Right kidney (tissue), 1 donor: ENCODE results near the gene ESYT2.

ENCODE experiments used
- DNase-seq: peaks from one replicate; pipeline ENCODE4 v3.0.0-alpha.2; 2016

The ESYT2 gene

DNA sequence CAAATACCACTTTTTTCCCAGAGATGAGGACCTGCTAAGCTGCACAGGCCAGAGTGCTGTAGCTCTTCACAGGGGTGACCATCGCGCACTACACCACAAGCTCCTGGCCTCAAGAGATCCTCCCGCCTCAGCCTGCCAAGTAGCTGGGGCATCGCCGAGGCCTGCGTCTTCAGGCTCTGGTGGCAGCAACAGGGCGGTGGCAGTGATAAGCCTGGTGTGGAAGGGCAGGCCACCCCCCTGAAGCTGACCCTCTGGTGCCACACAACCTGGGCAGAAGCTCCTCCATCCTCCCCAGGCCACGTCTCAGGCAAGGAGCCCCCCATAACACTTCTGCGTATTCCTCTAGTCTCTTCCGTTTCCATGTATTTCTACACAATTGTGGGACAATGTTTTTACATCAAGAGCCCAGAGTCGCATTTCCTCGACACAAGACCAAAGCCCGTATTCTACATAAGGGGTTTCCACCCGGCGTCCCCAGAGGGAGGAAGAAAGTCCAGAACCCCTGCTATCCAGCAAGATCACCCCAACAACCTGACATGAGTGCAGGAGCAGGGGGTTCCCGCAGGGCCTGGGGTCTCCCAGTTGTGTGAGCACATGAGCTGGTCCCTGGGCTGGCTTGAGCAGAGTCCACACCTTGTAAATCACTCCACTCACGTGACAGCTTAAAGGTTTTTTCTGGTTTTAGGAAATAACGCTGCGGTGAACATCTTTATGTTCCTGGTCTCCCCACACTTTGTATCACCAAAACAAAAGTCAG, 87.1 kb downstream of the ESYT2 start:
- no peak for DNase-seq

DNA sequence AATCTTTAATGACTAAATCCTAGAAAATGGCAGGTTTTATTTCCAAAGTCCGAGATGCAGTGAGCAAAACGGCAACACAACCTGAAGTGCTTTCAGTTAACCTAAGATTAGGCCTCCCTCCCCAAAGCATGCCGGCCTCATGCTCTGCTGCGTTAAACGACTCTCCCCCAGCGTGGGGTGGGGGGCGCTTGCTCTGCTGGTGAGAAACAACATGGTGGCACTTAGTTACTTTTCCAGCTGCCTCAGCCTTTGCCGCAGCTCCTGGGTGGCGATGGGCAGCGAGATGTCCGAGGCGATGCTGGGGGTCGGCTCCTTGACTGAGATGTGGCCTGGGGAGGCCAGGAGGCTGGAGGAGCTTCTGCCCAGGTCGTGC, 88.0 kb downstream of the ESYT2 start:
- DNase-seq = no peak

DNA sequence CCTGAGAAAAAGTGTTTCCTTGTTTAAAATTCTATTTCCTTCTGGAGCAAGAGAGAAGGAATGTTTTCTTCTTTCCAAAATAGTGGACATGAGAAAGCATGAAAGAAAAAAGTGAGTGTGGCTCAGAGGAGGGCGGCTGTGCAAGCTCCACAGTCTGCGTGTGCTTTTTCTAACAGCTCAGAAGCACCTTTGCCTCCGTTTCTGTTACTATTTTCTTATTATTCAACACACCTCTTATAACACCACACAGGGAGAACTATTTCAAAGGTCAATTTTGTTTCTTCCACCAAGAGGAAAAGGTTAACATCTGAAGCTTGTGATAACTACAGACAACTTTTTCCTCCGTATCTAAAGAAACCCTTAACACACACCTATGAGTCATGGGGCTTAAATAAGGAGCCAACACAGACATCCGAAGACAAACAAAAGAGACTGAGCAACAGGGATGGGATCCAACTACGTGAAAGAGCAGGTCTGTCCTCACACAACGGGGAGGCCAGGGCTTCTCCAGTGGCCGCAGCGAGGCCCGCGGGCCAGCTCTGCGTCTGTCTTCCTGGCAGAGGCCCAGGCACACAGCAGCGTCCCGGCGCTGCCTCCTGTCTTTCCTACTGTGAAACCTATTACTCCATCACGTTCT, 88.5 kb downstream of the ESYT2 start:
- no peak for DNase-seq

DNA sequence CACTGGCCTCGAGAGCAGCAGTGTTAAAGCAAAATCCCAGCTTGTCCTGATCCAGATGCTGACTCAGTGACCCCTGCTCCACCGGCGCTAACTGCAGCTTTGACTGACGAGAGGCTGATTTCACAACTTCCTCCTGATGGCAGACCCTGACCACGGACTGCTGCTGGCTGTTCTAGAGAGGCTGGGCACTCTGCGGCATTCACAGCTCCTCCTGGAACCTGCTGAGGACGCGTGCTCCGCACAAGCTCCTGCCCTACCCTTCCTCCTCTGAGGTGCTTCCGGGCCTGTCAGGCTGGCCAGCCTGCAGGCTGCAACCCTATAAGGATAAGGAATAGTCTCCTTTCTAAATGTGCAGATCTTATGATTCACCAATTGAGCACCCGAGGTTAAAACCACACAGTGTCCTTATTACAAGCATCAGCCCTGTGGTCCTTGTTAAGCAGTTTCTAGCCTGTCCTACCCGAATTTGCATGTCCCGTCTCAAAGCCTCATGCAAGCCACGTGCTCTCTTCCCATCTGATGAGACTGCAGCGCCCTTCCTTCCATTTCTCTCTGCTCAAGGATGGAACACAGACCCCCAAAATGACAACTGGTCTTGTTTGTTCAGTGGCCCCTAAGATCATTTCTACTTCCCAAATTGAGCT, 89.2 kb downstream of the ESYT2 start:
- DNase-seq = no peak

DNA sequence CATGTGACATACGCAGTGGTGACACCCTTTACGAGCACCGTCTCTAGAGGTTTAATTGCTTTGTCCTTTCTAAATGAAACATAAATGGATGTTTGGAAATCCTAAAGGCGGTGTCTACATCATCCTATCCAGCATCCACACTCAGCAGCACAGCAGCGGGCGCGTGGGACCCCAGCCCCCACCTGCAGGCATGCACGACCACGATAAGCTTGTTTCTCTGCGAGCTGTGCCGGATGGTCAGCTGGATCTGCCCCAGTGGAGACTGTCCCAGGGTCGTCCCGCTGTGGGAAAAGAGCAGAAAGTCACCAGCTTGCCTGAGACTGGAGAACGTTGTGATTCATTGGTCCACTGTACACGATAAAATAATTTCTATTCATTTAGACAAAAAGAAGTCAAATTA, 90.5 kb downstream of the ESYT2 start:
- no peak for DNase-seq

DNA sequence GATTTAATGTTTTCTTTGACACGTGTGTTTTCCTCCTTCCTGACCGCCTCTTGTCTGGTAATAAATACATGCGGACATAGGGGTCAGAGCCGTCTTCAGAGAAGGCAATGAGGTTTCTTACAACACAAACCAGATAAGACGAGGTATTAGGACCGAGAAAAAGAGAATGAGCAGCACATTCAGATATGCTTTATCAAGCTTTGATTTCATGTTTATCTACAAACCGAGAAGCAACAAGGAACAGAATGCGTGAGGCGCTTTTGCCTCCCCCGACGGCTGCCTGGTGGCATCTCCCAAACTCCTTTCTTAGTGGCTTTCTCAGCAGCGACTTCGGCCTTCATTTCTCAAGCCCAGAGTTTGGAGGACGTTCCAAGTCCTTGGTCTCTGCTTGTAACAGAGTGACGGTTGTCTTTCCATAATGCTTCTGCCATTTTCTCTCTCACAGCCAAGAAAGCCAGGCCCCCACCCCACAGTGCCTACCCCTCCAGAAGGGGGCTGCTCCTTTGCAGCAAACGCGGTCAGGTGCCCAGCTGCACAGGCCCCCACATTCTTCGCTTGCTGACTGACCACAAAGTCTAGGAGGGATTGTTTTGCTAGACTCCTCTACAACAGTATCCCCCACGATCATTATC, 92.1 kb downstream of the ESYT2 start:
- no peak for DNase-seq

DNA sequence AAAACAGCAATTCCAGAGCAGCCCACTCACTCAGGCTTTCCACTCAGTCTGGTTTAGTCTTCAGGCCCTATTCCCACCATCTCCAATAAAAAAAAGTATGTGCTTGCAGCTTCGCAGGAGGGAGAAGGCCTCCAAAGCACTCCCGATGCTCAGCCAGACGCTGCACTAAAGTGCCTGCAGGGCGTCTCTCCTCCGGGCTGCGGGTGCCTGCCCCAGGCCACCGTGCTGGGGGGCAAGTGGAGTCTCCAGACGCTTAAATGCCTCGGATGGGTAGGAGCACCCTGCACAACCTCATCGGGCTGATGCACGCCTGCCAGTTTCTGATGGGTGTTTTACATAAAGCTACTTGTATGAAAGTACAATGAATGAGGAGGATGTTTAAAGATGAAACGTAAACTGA, 93.4 kb downstream of the ESYT2 start:
- no peak for DNase-seq

DNA sequence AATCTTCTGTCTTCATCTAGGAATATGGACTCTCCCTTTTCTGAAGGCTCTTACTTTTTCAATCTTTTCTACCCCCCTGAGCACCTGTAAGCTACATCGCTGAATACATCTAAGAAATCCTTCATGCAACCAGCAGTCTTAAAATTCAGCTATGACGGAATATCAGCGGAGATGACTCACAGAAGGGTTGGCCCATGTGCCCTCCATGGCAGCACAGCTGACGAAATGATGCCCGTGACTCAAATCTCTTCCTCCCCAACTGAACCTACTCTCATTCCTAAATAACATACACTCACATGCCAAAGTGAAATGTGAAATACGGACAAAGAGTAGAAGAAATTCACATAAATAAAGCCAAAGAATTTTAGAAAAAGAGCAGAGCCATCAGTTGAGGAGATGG, 94.4 kb downstream of the ESYT2 start:
- no peak for DNase-seq

DNA sequence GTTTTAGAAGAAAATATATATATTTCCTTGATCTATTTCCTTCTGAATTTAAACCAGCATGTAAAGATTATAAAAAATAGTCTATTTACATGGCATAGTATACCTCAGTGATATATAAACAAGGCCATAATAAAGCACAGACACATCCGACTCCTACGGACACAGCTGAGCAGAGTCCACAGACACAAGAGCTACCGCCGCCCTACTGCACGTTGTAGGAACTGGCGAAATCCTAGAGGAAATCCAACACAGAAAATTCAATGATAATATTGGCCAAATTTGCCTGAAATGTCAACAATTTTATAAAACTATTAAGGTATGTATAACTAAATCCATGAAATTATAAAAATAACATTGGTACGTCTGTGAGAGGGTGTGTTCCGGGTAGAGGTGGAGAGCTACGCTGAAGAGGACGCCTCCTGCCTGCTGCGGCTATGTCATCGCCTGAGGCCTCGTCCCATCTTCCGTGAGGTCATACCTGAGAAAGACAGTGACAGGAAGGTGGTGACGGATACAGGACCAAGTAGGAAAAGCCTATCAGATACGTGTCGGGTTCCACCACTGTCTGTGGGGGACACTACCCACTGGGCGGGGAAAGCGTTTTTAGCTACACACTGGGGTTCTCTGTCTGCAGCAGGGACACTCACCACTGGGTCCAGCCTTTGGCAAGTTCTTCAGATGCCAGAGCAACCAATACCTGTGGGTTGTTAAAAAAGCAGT, 95.4 kb downstream of the ESYT2 start:
- DNase-seq = no peak

DNA sequence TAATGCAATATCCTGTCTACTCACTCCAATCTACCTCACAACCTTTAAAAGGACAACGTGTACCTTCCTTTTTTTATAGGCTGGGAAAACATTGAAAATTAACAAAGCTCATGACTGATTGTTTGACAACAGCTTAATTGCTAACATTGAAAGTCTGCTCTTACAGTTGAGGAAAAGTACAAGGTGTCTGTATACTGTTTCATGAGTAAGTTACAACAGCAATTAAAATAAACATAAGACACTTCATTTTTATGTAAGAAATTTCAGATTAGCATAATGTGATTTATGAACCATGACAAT, 96.1 kb downstream of the ESYT2 start:
- no peak for DNase-seq

DNA sequence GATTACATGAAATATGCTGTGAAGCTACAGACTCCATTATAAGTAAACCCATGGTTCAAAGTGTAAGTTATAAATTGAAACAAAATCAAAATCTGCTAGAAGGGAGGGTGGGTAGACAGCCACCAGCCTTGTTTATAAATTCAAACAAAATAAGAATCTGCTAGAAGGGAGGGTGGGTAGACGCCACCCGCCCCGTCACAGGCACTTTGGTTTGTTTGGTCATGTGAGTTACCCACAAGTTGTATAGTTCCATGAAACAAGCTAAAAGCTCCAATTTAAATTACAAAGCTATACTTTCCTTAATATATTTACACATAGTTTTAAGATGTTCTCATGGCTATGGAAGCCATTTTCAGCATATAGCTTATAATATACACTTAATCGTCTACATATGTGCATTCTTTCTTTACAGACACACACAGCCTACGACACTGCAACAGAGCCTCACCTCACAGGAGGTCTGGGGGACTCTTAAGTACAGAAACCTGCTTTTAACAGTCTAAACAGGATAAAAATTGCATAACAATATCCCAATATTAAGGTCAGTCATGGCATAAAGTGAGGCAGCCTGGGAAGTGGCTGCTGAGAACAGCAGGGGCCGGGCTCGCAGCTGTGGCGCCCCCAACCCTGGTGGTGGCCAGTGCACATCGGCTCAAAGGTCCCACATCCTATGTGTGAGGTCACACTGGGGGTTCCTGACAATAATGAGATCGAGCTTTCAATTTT, 96.7 kb downstream of the ESYT2 start:
- DNase-seq = no peak

DNA sequence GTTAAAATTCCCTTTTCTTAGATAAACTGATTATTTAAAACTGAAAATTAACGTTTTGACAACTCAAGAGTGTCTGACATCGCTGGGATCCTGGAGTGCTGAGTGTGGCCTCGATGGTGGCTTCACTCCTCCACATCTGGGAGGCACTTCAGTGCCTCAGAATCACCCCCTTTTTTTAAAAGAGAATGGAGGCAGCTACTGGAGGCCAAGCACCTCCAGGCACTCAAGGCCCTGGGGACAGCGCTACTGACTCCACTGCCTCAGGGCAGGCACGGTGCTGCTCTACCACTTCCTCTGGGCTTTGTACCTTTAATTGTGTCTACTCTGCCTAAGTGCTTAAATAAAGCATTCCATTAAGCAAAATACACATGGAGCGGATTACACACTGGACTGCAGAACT, 97.5 kb downstream of the ESYT2 start:
- no peak for DNase-seq

DNA sequence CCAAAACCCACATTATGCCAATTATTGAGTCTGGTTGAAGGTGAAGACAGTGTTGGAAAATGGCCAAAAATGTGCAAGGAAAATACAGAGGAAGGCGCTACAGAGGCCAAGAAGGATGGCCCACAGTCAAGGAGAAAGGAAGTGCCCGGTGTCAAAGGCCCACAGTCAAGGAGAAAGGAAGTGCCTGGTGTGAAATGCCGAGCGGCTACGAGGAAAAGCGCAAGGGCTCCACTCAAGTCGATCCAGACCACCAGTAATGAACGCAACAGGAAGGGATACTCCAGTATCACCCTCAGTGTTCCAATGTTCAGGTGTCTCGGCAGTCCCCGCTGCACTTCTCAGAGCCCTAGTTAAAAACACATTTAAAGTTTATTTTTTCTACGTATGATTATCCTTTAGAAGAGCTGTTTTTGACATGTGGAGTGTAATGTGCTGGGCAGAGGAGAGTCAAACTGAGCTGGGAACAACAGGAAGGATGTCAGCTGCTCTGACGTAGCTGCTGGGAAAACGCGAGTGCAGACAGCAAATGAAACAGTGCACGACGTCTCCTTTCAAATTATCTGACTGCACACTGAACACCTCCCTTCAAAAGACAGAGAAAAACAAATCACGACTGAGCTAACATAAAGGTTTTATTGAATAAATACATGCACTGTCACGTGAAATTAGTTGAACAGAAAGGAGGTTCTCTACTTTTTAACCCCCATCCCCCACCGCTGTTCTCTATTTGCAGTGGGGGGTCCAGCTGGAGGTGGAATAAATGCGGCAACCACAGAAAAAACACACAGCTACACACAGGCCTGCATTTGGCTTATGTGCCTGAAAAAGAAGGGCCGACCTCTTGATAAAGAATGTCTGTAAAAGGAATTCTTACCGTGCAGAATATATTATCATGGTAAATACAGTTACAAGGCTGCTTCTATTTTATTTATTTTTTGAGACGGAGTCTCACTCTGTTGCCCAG, 98.6 kb downstream of the ESYT2 start:
- no peak for DNase-seq

DNA sequence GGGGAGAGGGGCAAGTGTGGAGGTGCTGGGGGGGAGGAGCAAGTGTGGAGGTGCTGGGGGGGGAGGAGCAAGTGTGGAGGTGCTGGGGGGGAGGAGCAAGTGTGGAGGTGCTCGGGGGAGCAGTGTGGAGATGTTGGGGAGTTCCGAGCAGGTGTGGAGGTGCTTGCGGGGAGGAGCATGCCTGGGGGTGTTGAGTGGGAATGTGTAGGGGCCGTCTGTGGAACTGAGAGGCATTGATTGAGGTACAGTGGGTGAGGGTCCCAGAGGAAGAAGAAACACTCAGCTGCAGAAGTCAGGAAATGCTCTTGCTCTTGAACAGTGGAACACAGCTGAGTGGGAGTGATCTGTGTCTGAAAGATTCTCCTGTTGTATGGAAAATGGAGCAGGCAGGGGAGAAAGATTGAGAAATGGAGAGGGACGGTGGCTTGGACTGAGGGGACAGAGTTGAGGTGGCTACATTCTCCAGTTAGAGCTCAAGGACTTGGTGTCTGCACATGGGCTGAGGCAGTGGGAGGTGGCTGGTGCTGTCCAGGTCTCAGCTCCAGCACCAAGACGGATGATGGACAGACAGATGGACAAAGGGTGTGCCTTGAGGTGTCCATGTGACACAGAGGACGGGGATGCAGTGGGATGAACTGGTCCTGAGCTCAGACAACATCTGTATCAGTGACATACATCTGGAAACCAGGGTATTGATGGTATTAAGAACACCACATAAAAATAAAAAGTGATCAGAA, 99.5 kb downstream of the ESYT2 start:
- DNase-seq = no peak

DNA sequence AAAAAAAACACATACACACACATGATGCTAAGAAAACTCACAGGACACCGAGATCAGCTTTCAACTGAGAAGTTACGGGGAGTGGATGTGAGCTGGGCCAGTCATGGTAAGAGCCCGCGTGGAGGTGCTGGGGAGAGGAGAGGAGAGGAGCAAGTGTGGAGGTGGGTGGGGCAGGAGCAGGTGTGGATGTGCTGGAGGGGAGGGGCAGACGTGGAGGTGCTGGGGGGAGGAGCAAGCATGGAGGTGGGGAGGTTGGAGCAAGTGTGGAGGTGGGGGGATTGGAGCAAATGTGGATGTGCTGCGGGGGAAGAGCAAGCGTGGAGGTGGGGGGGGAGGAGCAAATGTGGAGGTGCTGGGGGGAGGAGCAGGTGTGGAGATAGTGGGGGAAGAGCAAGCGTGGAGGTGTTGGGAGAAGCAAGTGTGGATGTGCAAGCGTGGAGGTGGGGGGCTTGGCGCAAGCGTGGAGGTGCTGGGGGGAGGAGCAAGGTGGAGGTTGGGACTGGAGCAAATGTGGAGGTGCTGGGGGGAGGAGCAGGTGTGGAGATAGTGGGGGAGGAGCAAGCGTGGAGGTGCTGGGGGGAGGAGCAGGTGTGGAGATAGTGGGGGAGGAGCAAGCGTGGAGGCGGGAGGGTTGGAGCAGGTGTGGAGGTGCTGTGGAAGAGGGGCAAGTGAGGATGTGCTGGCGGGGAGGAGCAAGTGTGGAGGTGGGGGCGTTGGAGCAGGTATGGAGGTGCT, 100.2 kb downstream of the ESYT2 start:
- DNase-seq = no peak

DNA sequence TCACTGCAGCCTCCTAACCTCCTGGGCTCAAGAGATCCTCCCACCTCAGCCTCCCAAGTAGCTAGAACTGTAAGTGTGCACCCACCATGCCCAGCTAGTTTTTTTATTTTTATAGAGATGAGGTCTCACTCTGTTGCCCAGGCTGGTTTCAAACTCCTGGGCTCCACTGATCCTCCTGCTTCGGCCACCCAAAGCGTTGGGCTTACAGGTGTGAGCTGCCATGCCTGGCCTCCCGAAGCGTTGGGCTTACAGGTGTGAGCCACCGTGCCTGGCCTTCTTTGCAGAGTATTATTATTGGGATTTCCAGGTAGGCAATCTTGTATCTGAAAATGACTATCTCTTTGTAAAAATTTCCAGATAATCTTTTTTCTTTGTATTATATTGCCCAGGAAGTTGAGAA, 101.6 kb downstream of the ESYT2 start:
- DNase-seq = no peak

DNA sequence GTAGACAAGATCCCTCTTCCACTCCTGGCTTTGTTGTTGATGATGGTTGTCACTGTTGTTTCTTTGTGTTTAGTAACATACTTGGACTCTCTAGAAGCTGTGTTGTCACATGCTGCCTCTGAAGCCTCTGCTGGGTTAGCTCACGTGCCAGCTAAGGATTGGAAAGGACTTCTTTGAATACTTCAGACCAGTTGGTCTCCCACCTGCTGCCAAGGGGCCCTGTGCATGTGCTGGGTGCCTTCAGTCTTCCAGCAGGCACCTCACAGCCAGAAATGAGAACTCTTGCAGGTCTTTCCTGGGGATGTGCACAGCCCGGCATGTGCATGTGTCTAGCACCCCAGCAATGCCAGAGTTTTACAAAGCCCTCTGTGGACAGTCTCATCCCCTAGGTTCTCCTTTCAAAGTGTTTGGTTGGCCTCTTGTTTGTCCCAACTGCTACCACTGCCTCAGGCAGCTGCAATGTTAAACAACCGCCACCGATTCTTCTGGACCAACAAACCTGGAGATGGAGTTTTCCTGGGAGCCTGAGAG, 103.0 kb downstream of the ESYT2 start:
- no peak for DNase-seq

DNA sequence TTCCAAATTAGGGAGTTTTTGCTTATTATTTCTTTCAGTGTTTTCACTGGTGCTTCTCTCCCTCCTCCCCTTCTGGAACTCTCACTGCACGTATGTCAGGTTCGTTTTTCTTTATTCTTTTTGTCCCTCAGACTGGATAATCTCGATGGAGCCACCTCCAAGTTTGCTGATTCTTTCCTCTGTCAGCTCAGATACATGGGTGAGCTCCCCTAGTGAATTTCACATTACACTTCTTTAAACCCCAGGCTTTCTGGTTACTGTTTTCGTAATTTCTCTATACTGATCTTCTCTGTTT, 103.9 kb downstream of the ESYT2 start:
- no peak for DNase-seq

DNA sequence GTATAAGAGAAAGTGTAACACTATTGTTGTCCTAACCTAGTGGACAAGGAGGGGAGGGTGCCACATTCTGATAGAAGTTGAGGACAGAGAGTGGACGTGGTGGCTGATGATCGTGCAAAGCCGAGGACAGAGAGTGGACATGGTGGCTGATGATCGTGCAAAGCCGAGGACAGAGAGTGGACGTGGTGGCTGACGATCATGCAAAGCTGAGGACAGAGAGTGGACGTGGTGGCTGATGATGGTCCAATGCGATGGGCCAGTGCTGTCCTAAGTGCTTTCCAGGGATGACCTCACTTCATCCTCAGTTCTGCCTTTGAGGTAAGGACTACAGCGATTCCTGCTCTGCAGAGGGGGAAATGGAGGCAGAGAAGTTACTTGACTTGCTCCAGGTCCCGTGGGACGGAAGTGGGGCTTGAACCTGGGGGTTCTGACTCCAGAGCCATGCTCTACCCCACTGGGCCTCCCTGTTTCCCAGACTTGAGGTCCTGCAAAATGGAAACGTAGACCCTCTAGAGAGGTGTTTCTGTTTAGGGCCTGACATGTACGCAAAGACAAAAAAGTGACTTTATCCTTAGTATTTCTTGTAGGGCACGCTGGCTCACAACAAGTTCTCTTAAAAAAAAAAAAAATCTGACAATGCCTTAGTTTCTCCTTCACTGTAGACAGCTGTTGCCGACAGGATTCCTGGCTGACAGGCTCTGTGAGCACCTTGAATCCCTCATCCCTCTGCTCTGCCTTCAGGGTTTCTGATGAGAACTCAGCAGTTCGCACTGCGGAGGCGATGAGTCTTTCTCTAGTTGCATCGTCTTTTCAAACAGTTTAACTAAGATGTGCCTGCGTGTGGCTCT, 104.4 kb downstream of the ESYT2 start:
- DNase-seq = no peak
